Liver (tissue), 3 donors: ENCODE results near the gene ENAH.

Source experiments
- EGR1 ChIP-seq, 2 donors: IDR thresholded peaks; 2 replicates each; pipeline ENCODE4 v1.6.1; 2016 to 2018; ENCODE audit warnings: antibody characterized with exemption in 2 of 2, low read depth in 2 of 2
- GABPA ChIP-seq, 2 donors: IDR thresholded peaks in 1 of 2; conservative IDR thresholded peaks in 1 of 2; 2 replicates each; pipeline ENCODE4 v1.6.1; 2016; ENCODE audit warnings: antibody characterized with exemption in 2 of 2, mild to moderate bottlenecking in 1 of 2, moderate library complexity in 1 of 2
- HNF4A ChIP-seq, 2 donors: conservative IDR thresholded peaks; 2 replicates each; pipeline ENCODE4 v1.6.1; 2016; ENCODE audit warnings: antibody characterized with exemption in 2 of 2, mild to moderate bottlenecking in 2 of 2
- JUND ChIP-seq, 2 donors: IDR thresholded peaks; 2 replicates each; pipeline ENCODE4 v1.6.1; 2016; ENCODE audit warnings: antibody characterized with exemption in 2 of 2
- RAD21 ChIP-seq, 2 donors: IDR thresholded peaks; 2 replicates each; pipeline ENCODE4 v1.6.1; 2016; ENCODE audit warnings: antibody characterized with exemption in 2 of 2, mild to moderate bottlenecking in 2 of 2
- RXRA ChIP-seq, 2 donors: IDR thresholded peaks; 2 replicates each; pipeline ENCODE4 v1.6.1; 2017 to 2018; ENCODE audit warnings: antibody characterized with exemption in 2 of 2, mild to moderate bottlenecking in 1 of 2
- SP1 ChIP-seq: IDR thresholded peaks from 2 replicates; pipeline ENCODE4 v1.6.1; 2018; ENCODE audit warnings: antibody characterized with exemption, mild to moderate bottlenecking
- TAF1 ChIP-seq: conservative IDR thresholded peaks from 2 replicates; pipeline ENCODE4 v1.6.1; 2016; ENCODE audit warnings: antibody characterized with exemption, mild to moderate bottlenecking
- YY1 ChIP-seq: IDR thresholded peaks from 2 replicates; pipeline ENCODE4 v1.6.1; 2016; ENCODE audit warnings: antibody characterized with exemption, mild to moderate bottlenecking
- TF ChIP-seq, protein P1 (sequence below): fragments of 150-350 bp; IDR thresholded peaks from 2 replicates; pipeline ENCODE4 v1.5.1; 2017; ENCODE audit warnings: improper control_type of control experiment, low read depth, low read length; ENCODE audit not compliant: missing input control
- TF ChIP-seq, protein P2 (sequence below): IDR thresholded peaks from 2 replicates; pipeline ENCODE4 v1.6.1; 2016; ENCODE audit warnings: antibody characterized with exemption
- TF ChIP-seq, protein P3 (sequence below): IDR thresholded peaks from 2 replicates; pipeline ENCODE4 v1.6.1; 2016; ENCODE audit warnings: antibody characterized with exemption
- TF ChIP-seq, protein P4 (sequence below): IDR thresholded peaks from 2 replicates; pipeline ENCODE4 v1.6.1; 2016; ENCODE audit warnings: antibody characterized with exemption, mild to moderate bottlenecking
- donor health status: healthy.
- donor health status: healthy.

DNA sequence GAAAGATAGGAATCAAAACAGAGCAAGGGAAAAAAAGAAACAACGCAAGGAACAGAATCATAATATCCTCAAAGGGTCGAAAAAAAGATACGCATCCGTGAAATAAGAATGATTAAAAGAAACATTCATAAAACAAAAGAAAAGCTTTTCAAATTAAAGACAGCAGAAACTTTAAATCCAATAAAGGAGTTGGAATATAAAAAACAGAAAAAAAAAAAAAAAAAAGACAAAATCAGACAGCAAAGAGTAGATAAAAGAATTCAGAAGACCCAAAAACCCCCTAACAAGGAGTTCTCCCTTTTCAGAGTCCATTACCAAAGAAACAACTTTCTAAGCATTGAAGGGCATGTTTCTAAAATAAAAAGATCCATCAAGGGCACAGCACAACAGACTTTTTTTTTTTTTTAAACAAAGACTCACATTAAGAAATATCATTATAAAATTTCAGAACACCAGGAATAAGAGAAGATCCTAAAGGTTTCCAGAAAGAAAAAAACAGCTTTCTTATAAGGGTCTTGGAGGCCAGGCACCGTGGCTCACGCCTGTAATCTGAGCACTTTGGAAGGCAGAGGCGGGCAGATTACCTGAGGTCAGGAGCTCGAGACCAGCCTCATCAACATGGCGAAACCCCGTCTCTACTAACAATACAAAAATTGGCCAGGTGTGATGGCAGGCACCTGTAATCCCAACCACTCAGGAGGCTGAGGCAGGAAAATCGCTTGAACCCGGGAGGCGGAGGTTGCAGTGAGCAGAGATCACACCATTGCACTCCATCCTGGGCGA, 44.7 kb downstream of the ENAH start:
- TF ChIP-seq, protein P1, sequence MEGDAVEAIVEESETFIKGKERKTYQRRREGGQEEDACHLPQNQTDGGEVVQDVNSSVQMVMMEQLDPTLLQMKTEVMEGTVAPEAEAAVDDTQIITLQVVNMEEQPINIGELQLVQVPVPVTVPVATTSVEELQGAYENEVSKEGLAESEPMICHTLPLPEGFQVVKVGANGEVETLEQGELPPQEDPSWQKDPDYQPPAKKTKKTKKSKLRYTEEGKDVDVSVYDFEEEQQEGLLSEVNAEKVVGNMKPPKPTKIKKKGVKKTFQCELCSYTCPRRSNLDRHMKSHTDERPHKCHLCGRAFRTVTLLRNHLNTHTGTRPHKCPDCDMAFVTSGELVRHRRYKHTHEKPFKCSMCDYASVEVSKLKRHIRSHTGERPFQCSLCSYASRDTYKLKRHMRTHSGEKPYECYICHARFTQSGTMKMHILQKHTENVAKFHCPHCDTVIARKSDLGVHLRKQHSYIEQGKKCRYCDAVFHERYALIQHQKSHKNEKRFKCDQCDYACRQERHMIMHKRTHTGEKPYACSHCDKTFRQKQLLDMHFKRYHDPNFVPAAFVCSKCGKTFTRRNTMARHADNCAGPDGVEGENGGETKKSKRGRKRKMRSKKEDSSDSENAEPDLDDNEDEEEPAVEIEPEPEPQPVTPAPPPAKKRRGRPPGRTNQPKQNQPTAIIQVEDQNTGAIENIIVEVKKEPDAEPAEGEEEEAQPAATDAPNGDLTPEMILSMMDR: no peak
- TF ChIP-seq, protein P2, sequence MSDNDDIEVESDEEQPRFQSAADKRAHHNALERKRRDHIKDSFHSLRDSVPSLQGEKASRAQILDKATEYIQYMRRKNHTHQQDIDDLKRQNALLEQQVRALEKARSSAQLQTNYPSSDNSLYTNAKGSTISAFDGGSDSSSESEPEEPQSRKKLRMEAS: no peak
- TF ChIP-seq RAD21 (IDR thresholded peaks at IDR 0.05): no peak
- no peak for TF ChIP-seq YY1
- TF ChIP-seq HNF4A (conservative IDR thresholded peaks at IDR 0.05): no peak
- TF ChIP-seq TAF1: no peak
- TF ChIP-seq, protein P3, sequence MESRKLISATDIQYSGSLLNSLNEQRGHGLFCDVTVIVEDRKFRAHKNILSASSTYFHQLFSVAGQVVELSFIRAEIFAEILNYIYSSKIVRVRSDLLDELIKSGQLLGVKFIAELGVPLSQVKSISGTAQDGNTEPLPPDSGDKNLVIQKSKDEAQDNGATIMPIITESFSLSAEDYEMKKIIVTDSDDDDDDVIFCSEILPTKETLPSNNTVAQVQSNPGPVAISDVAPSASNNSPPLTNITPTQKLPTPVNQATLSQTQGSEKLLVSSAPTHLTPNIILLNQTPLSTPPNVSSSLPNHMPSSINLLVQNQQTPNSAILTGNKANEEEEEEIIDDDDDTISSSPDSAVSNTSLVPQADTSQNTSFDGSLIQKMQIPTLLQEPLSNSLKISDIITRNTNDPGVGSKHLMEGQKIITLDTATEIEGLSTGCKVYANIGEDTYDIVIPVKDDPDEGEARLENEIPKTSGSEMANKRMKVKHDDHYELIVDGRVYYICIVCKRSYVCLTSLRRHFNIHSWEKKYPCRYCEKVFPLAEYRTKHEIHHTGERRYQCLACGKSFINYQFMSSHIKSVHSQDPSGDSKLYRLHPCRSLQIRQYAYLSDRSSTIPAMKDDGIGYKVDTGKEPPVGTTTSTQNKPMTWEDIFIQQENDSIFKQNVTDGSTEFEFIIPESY: no peak
- TF ChIP-seq GABPA (IDR thresholded peaks at IDR 0.05 in 1 of 2, conservative IDR thresholded peaks at IDR 0.05 in 1 of 2): no peak
- no peak for TF ChIP-seq SP1
- no peak for TF ChIP-seq EGR1 (IDR thresholded peaks at IDR 0.05; ENCODE audit: low read depth in 2 of 2)
- TF ChIP-seq JUND (IDR thresholded peaks at IDR 0.05): no peak
- TF ChIP-seq, protein P4, sequence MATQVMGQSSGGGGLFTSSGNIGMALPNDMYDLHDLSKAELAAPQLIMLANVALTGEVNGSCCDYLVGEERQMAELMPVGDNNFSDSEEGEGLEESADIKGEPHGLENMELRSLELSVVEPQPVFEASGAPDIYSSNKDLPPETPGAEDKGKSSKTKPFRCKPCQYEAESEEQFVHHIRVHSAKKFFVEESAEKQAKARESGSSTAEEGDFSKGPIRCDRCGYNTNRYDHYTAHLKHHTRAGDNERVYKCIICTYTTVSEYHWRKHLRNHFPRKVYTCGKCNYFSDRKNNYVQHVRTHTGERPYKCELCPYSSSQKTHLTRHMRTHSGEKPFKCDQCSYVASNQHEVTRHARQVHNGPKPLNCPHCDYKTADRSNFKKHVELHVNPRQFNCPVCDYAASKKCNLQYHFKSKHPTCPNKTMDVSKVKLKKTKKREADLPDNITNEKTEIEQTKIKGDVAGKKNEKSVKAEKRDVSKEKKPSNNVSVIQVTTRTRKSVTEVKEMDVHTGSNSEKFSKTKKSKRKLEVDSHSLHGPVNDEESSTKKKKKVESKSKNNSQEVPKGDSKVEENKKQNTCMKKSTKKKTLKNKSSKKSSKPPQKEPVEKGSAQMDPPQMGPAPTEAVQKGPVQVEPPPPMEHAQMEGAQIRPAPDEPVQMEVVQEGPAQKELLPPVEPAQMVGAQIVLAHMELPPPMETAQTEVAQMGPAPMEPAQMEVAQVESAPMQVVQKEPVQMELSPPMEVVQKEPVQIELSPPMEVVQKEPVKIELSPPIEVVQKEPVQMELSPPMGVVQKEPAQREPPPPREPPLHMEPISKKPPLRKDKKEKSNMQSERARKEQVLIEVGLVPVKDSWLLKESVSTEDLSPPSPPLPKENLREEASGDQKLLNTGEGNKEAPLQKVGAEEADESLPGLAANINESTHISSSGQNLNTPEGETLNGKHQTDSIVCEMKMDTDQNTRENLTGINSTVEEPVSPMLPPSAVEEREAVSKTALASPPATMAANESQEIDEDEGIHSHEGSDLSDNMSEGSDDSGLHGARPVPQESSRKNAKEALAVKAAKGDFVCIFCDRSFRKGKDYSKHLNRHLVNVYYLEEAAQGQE: no peak
- no peak for TF ChIP-seq RXRA (IDR thresholded peaks at IDR 0.05)
